Measurements from ENCODE around the gene TTC28.
"Not testable (repeated sequence)": the region's sequence is repeated elsewhere in the genome, so short reads cannot be mapped to it uniquely, and the experiment has no call there.

Gene TTC28

GRCh38 chr22:28204382-28204781 lies 475.3 kb downstream of the TTC28 start:
- in situ Hi-C loops (cut with MboI; ENCODE audit: low sequenced_read_pairs), result no loop called here

DNA sequence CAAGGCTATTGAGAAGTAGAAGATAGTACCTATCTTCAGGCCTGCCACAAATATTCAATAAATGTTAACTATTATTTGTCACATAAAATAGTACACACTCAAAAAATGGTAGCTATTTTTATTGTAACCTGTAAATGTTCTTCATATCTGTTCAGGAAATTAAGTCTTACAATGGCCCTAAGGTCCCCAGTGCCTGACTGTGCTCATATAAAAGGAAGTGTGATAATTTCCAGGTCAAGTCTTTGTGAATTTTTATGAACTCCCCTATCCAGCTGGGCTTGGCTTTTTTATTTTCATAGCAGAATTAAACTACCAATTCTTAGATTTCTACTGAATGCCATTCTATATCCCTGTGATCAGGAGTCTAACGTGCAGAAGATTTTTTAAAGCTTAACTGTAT lies 476.4 kb downstream of the TTC28 start:
- in situ Hi-C loops (cut with MboI; ENCODE audit: low sequenced_read_pairs), result no loop called here

DNA sequence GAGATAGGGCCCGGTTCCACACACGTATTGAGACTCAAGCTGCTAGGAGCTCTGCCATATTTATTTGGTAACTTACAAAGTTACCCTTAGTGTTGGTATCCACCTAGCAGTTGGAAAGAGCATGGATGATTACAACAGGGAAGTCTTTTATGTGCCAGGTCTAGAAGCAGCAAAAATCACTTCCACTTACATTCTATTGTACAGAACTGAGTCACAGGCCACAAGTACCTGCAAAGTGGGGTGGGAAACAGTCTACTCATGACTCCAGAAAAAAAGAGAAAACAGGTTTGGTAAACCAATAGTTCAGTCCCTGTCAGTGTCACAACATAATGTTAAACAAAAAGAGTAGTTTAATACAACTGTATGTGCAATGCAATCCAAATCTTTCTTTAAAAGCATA lies 480.9 kb downstream of the TTC28 start:
- in situ Hi-C loops (cut with MboI; ENCODE audit: low sequenced_read_pairs), result no loop called here

- in situ Hi-C loops (cut with MboI; ENCODE audit: low sequenced_read_pairs), result not testable (repeated sequence)
Measured at GRCh38 chr22:28191571-28191970, 488.1 kb downstream of the TTC28 start.

DNA sequence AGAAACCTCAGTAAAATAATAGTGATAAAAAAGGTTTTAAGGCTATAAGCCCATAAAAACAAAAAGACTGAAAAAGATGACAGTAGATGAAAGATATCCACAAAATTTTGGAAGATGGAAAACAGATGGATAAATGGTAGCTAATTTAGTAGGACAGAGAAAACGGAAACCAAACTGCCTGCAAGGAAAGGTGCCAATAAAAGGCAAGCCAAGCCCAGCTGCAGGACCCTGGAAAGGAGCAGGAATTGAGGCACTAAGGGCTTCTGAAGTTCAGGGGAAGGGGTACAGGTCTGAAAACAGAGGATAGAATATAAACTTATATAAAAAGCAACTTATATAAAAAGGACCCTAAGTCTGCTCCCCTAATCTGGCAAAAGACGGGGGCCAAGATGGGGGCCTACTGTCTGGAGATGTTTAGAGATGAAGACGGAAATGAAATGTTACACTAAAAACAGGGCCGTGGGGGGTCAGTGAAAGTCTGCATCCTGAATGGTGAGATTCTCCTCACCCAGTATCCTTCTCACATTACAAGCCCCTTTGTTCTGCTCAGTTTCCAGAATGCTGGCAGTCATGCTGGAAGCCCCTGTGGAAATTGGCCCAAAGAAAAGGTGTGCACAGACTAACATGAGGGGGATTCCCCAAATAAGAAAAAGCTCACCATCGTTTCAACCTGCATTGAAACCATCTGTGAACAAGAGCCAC lies 491.3 kb downstream of the TTC28 start:
- in situ Hi-C loops (cut with MboI; ENCODE audit: low sequenced_read_pairs), result no loop called here

DNA sequence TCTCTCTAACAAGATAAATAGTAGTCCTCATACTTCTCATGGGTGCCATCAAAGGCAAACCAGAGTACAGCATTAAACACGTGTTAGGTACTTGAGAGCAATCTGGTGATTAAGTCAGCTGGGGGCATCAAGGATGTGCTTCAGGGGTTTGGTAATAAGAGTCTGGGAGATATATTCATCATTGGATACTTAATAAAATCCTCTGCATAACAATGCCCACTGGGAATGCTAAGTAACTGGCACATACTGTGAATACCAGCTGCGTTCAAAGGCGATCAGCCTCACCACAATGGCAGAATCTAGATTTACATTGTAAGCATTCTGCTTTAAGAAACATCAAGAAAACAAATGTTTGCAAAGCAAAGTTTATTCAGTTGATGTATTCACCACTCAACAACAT lies 492.0 kb downstream of the TTC28 start:
- in situ Hi-C loops (cut with MboI; ENCODE audit: low sequenced_read_pairs), result no loop called here

- in situ Hi-C loops (cut with MboI; ENCODE audit: low sequenced_read_pairs), result no loop called here
Measured at GRCh38 chr22:28186641-28187040, 493.0 kb downstream of the TTC28 start.

- in situ Hi-C loops (cut with MboI; ENCODE audit: low sequenced_read_pairs), result no loop called here
Measured at GRCh38 chr22:28185130-28185529, 494.5 kb downstream of the TTC28 start.

DNA sequence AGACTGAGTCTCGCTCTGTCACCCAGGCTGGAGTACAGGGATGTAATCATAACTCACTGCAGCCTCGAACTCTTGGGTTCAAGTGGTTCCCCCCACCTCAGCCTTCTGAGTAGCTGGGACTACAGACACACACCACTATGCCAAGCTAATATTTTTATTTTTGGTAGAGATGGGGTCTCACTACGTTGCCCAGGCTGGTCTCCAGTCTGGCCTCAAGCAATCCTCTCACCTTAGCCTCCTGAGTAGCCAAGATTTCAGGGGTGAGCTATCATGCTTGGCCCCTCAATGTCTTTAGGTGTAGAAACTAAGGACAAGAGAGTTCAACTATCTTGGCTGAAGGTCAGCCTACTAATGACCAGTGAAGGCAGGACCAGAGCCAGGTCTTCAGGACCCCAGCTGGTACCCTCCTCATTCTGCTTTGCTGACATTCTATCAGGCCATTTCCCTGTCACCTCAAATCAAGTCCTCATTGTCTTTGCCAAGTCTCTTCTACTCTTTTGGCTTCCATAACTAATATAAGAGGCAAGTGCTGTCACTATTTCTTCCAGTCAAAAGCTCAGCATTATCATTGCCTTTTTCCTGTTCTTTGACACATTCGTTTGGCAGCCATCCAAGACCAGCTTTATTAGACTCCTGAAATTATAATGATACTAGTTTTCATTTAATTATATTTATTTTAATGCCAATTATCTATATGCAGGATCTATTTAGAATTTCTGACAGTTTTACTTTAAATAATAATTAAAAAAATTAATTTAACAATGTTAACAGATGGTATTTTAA lies 496.4 kb downstream of the TTC28 start:
- in situ Hi-C loops (cut with MboI; ENCODE audit: low sequenced_read_pairs), result no loop called here

DNA sequence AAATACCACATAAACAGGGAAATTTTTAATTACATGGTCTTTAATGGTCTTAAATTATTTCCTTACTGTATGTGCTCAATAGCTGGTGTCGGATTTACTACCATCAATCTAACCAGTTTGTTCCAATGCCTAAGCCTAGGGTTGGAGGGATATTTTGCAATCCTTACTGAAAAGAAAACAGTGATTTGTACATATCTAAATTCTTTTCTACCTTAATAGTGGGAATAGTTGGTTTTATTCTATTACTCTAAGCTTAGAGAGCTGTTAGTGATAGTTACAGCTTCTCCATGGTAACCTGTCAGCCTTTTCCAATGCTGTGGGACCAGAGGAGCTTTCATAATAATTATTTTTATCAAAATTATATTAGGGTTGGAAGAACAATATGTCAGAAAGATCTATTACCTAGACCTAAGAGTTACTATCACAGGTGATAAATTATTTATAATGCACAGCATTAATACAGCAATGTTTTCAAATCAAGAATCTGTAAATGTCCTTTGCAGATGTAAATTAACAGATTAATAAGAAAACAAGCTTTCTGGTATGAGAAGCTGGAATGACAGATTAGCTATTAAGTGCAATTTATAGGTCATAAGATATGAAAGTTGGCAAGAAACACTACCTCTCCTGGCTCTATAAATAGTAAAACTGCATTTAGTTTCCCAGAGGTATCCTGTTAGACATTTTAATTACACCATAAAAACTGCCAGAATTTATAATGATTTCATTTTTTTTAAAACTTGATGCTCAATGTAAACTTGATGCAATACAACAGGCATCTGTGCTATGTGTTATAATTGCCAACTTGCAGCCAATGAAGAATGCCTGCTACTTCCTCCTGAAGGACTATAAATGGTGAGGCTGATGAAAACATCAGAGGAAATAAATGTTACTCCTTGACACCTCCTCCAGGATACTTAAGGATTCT lies 498.6 kb downstream of the TTC28 start:
- in situ Hi-C loops (cut with MboI; ENCODE audit: low sequenced_read_pairs), result no loop called here

- in situ Hi-C loops (cut with MboI; ENCODE audit: low sequenced_read_pairs), result no loop called here
Measured at GRCh38 chr22:28179392-28179791, 500.2 kb downstream of the TTC28 start.

DNA sequence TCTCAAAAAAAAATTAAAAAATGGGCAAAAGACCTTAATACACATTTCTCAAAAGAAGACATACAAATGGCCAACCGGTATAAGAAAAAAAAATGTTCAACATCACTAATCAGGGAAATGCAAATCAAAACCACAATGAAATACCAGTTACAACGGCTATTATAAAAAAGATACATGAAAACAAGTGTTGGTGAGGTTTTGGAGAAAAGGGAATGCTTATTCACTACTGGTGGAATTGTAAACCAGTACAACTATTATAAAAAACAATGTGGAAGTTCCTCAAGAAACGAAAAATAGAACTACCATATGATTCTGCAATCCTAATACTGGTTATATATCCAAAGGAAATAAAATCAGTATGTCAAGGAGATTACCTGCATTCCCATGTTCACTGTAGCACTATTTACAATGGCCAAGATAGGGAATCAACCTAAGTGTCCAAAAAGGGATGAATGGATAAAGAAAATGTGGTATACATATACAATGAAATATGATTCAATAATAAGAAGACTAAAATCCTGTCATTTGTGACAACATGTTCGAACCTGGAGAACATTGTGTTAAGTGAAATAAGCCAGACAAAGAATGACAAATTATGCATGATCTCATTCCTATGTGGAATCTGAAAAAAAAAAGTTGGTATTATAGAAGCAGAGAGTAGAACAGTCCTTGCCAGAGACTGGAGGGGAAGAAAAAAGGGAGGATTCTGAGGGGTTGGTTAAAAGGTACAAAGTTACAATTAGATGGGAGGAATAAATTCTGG lies 503.7 kb downstream of the TTC28 start:
- in situ Hi-C loops (cut with MboI; ENCODE audit: low sequenced_read_pairs), result no loop called here

GRCh38 chr22:28174509-28174908 lies 505.1 kb downstream of the TTC28 start:
- in situ Hi-C loops (cut with MboI; ENCODE audit: low sequenced_read_pairs), result no loop called here

- in situ Hi-C loops (cut with MboI; ENCODE audit: low sequenced_read_pairs), result no loop called here
Measured at GRCh38 chr22:28172892-28173670, 506.6 kb downstream of the TTC28 start.

- in situ Hi-C loops (cut with MboI; ENCODE audit: low sequenced_read_pairs), result no loop called here
Measured at GRCh38 chr22:28171712-28172111, 507.9 kb downstream of the TTC28 start.

DNA sequence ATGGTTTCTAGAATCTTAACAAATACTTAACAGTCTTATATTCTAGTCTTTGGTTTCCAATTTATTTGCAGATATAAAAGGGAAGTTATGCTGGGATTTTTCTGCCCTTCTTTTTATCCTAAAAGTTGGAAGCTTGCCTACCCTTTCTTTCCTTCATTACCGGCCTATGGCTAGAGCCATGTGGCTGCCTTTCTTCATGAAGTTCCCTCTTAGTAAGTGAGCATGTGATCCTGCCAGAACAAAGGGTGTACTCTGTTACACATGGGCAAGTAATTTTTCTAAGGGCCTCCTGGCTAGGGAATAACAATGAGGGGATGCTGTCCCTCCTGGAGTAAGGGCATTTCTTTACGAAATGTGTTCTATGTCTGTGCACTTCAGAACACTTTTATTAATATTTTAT lies 508.5 kb downstream of the TTC28 start:
- in situ Hi-C loops (cut with MboI; ENCODE audit: low sequenced_read_pairs), result no loop called here

- in situ Hi-C loops (cut with MboI; ENCODE audit: low sequenced_read_pairs), result not testable (repeated sequence)
Measured at GRCh38 chr22:28169314-28169713, 510.3 kb downstream of the TTC28 start.

DNA sequence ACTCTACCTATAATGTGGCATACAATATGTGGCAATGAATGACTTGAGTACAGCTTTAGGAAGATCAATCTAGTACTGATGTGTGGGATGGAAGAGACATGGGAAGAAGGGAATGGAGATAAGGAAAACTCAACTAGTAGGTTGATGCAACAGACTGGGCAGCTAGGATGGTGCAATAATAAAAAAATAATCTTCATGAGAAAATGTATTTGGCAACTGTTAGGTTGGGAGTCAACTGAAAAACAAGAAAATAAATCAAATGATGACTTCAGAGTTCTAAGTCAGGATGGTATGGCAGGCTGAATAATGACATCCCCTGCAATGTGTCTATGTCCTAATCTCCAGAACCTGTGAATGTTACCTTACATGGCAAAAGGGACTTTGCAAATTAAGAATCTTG lies 523.8 kb downstream of the TTC28 start:
- in situ Hi-C loops (cut with MboI; ENCODE audit: low sequenced_read_pairs), result no loop called here

GRCh38 chr22:28154861-28155260 lies 524.8 kb downstream of the TTC28 start:
- in situ Hi-C loops (cut with MboI; ENCODE audit: low sequenced_read_pairs), result no loop called here

All from HL-60/S4 treated with retinoic acid at 250 ng/mL for 4 days and 3 days (cell line).